ENCODE data around the gene ZBTB20. TPM values are rescaled to one million over a fixed set of nuclear protein-coding genes. Genes with fewer than 3 reads are reported as not detected.

Gene ZBTB20
- total and polyA plus RNA-seq, 12 donors, result 0.57 to 105 (median 86.8) TPM

GRCh38 chr3:114623420-114624046, 523.6 kb downstream of the ZBTB20 start:
- WGBS, 2 donors, result 47 to 67% methylated on average over 5 of the region's 5 CpGs
- ATAC-seq, result peak in 7 of 8 donors; percentile 1 to 46 (median 17)
- H3K4me1 ChIP-seq, result peaks cover 9 to 97% (median 72%) of the 10 kb centered on the region in 9 donors

GRCh38 chr3:114622001-114622400, 525.1 kb downstream of the ZBTB20 start:
- intact Hi-C loops (cut with DNase I), result loop anchor here in 3 of 10 donors (5.0 to 10.0 kb wide), 4 partner anchors 170 to 523 kb away; partner anchors contain the start of gene ZBTB20 (in 1 of the 3)
- no peak for TF ChIP-seq CTCF (IDR thresholded peaks at IDR 0.05)
- Histone ChIP-seq H3K4me3 (peak overlapping the region in 3 of 10 donors; percentile 7 to 58 (median 52)), H3K4me1 (peaks cover 9 to 88% (median 65%) of the 10 kb centered on the region in 9 donors), H3K27me3 (no peaks in the 10 kb centered on the region), H3K27ac (peak overlapping the region in 9 of 10 donors; percentile 25 to 98 (median 95)), H3K9me3 (no peaks in the 10 kb centered on the region), H3K36me3 (no peaks in the 10 kb centered on the region)
- WGBS, 2 donors, result 77 to 78% methylated on average over 3 of the region's 3 CpGs
- no peak for ATAC-seq
- no peak for DNase-seq

More at GRCh38 chr3:114623420-114624046, 523.6 kb downstream of the ZBTB20 start:
- Histone ChIP-seq H3K9me3 (no peaks in the 10 kb centered on the region), H3K27ac (peak overlapping the region; percentile 88 to 98 (median 95)), H3K36me3 (no peaks in the 10 kb centered on the region), H3K4me3 (peak overlapping the region; percentile 1 to 59 (median 50)), H3K27me3 (no peaks in the 10 kb centered on the region)
- DNase-seq, result no peak
- intact Hi-C loops (cut with DNase I), result loop anchor here in 3 of 10 donors (5.0 to 10.0 kb wide), 4 partner anchors 171 to 521 kb away; partner anchors contain the start of gene ZBTB20 (in 1 of the 3)
- TF ChIP-seq CTCF (IDR thresholded peaks at IDR 0.05), result no peak

GRCh38 chr3:114619771-114620170, 527.3 kb downstream of the ZBTB20 start:
- ATAC-seq (no peak), DNase-seq (no peak)
- H3K9me3 ChIP-seq, result no peaks in the 10 kb centered on the region
- intact Hi-C loops (cut with DNase I), result loop anchor here in 3 of 10 donors (5.0 to 10.0 kb wide), 4 partner anchors 167 to 525 kb away; partner anchors contain the start of gene ZBTB20 (in 1 of the 3)
- no peaks in the 10 kb centered on the region for H3K27me3 ChIP-seq
- no peak overlapping the region for H3K27ac ChIP-seq
- peaks cover 3 to 85% (median 58%) of the 10 kb centered on the region in 9 donors for H3K4me1 ChIP-seq
- no peak overlapping the region for H3K4me3 ChIP-seq
- no peak for TF ChIP-seq CTCF (IDR thresholded peaks at IDR 0.05)
- H3K36me3 ChIP-seq, result no peaks in the 10 kb centered on the region
- 90 to 93% methylated on average over 3 of the region's 3 CpGs for whole genome bisulfite sequencing, 2 donors

- no peak for DNase-seq
- WGBS, 2 donors, result 44 to 57% methylated on average over 9 of the region's 9 CpGs
- intact Hi-C loops (cut with DNase I), result no loop called here
- no peak overlapping the region for H3K4me3 ChIP-seq
- H3K27me3 ChIP-seq, result no peaks in the 10 kb centered on the region
- H3K27ac ChIP-seq, result peak overlapping the region in 1 of 10 donors; percentile 9
- H3K36me3 ChIP-seq, result no peaks in the 10 kb centered on the region
- no peak for ATAC-seq
- TF ChIP-seq CTCF (IDR thresholded peaks at IDR 0.05), result no peak
- no peaks in the 10 kb centered on the region for H3K9me3 ChIP-seq
- H3K4me1 ChIP-seq, result peaks cover 0 to 51% (median 32%) of the 10 kb centered on the region in 9 donors
Observed at GRCh38 chr3:114615523-114616085, 531.5 kb downstream of the ZBTB20 start.

Measured in heart right ventricle (tissue), 16 donors.